SHP77 treated with DMSO at 0.1 percent for 48 hours (cell line): ENCODE measurements around the gene GLS.
"Not testable (repeated sequence)": the region's sequence is repeated elsewhere in the genome, so short reads cannot be mapped to it uniquely, and the experiment has no call there.

Experiments used
- DNase-seq: peaks from one replicate; lab custom pipeline; 2025; lab: John Stamatoyannopoulos, UW

GLS gene

GRCh38 chr2:190856985-190857384, 23.6 kb upstream of the GLS start:
- DNase-seq, result no peak

- DNase-seq, result no peak
Observed at GRCh38 chr2:190858817-190859216, 21.8 kb upstream of the GLS start.

- DNase-seq, result no peak
Observed at GRCh38 chr2:190859347-190860297, 21.0 kb upstream of the GLS start.

- DNase-seq, result no peak
Observed at GRCh38 chr2:190860985-190861680, 19.5 kb upstream of the GLS start.

GRCh38 chr2:190862128-190862527, 18.5 kb upstream of the GLS start:
- DNase-seq, result not testable (repeated sequence)

- DNase-seq, result no peak
Observed at GRCh38 chr2:190862571-190862991, 18.0 kb upstream of the GLS start.

GRCh38 chr2:190863946-190864345, 16.7 kb upstream of the GLS start:
- peak; percentile 89 for DNase-seq

GRCh38 chr2:190864375-190864774, 16.2 kb upstream of the GLS start:
- DNase-seq, result no peak

GRCh38 chr2:190867212-190867611, 13.4 kb upstream of the GLS start:
- no peak for DNase-seq

GRCh38 chr2:190867832-190868231, 12.8 kb upstream of the GLS start:
- DNase-seq, result no peak

- no peak for DNase-seq
Observed at GRCh38 chr2:190869721-190870120, 10.9 kb upstream of the GLS start.

GRCh38 chr2:190873451-190873850, 7.2 kb upstream of the GLS start:
- not testable (repeated sequence) for DNase-seq

GRCh38 chr2:190875891-190876290, 4.7 kb upstream of the GLS start:
- DNase-seq, result no peak

GRCh38 chr2:190876631-190877030, 4.0 kb upstream of the GLS start:
- no peak for DNase-seq

- DNase-seq, result no peak
Observed at GRCh38 chr2:190877436-190877835, 3.2 kb upstream of the GLS start.

GRCh38 chr2:190879474-190880377, 895 bp upstream of the GLS start:
- no peak for DNase-seq

GRCh38 chr2:190881084-190881597, 520 bp downstream of the GLS start:
- no peak for DNase-seq

- DNase-seq, result peak; percentile 67
Observed at GRCh38 chr2:190881598-190882410, 1.2 kb downstream of the GLS start.

GRCh38 chr2:190882411-190882766, 1.8 kb downstream of the GLS start:
- no peak for DNase-seq

- no peak for DNase-seq
Observed at GRCh38 chr2:190882856-190883582, 2.4 kb downstream of the GLS start.
